HepG2 (cell line): ENCODE data around the gene NKAIN2. TPM values are rescaled to one million over a fixed set of nuclear protein-coding genes. Genes with fewer than 3 reads are reported as not detected.

ENCODE experiments used
- ATAC-seq: fragments of 200-7000 bp; cut with Tn5 transposase; 3 replicates; pipeline ENCODE4 v1.9.1; 2020; ENCODE audit warnings: mild to moderate bottlenecking, moderate library complexity
- BruUV-seq: library from RNA; stranded (reverse); fragments of 400-500 nt; replicated peaks from 2 replicates; lab custom pipeline; 2021; lab: Mats Ljungman, UMichigan
- CTCF ChIA-PET: fragments of 300-600 bp; formaldehyde crosslinking; extraction: SDS; loops from one replicate; lab custom pipeline; 2021; ENCODE audit warnings: low total read pairs, inconsistent platforms, low intra/inter-chr PET ratio; lab: Yijun Ruan, JAX
- POLR2A ChIA-PET: fragments of 350-600 bp; sonication (Branson Sonifier 250); formaldehyde crosslinking; loops from one replicate; lab custom pipeline; 2020; ENCODE audit warnings: antibody characterized with exemption, inconsistent platforms; lab: Yijun Ruan, JAX
- DNase-seq: peaks from one replicate; pipeline ENCODE4 v3.0.0-alpha.2; 2015; ENCODE audit warnings: low spot score
- FAIRE-seq: peaks from 3 replicates; lab custom pipeline; 2011; peaks lifted over from hg19 to GRCh38; lab: Jason Lieb, UNC
- H2AFZ ChIP-seq: one replicate; pipeline ENCODE4 v1.6.1; 2011; ENCODE audit warnings: low read length, inconsistent platforms
- H3K27ac ChIP-seq: fragments of 300-600 bp; 3 replicates; pipeline ENCODE4 v1.8.0; 2011; ENCODE audit warnings: mixed run types, mild to moderate bottlenecking, mixed read lengths, low read length, inconsistent platforms; ENCODE audit not compliant: insufficient read depth; ENCODE audit errors: extremely low read length
- H3K27me3 ChIP-seq, 2 experiments: fragments of 200-600 bp in 1 of 2; 2 replicates in 1 of 2; 3 replicates in 1 of 2; pipeline versions ENCODE4 v1.6.0 to v1.8.0; 2011; ENCODE audit warnings: low read length in 2 of 2, mild to moderate bottlenecking in 2 of 2, moderate library complexity in 2 of 2, inconsistent platforms in 1 of 2; ENCODE audit not compliant: insufficient read depth in 2 of 2, control insufficient read depth in 1 of 2
- H3K36me3 ChIP-seq, 2 experiments: fragments of 200-600 bp in 1 of 2; replicated peaks in 1 of 2; 2 replicates in 1 of 2; 3 replicates in 1 of 2; pipeline versions ENCODE4 v1.5.1 to v1.8.0; 2011; ENCODE audit warnings: low read length in 2 of 2, inconsistent platforms in 1 of 2; ENCODE audit not compliant: insufficient read depth in 2 of 2, control insufficient read depth in 1 of 2
- H3K4me1 ChIP-seq: 2 replicates; pipeline ENCODE4 v1.5.1; 2012; ENCODE audit warnings: low read length, inconsistent platforms; ENCODE audit not compliant: insufficient read depth
- H3K4me2 ChIP-seq: 2 replicates; pipeline ENCODE4 v1.6.0; 2011; ENCODE audit warnings: low read depth, low read length, inconsistent platforms
- H3K4me3 ChIP-seq, 3 experiments: fragments of 200-600 bp in 1 of 3; sonication (generic), shearing (Covaris generic) in 1 of 3; replicated peaks in 1 of 3; 2 replicates each; pipeline ENCODE4 v1.5.1; 2011 to 2016; ENCODE audit warnings: low read length in 3 of 3, inconsistent platforms in 2 of 3, low read depth in 2 of 3, mild to moderate bottlenecking in 2 of 3, control low read depth in 1 of 3, mixed read lengths in 1 of 3; ENCODE audit not compliant: insufficient read depth in 1 of 3
- H3K79me2 ChIP-seq: one replicate; pipeline ENCODE4 v1.6.1; 2011; ENCODE audit warnings: low read length, inconsistent platforms; ENCODE audit not compliant: insufficient read depth
- H3K9ac ChIP-seq: 2 replicates; pipeline ENCODE4 v1.6.0; 2011; ENCODE audit warnings: mild to moderate bottlenecking, low read depth, low read length, inconsistent platforms; ENCODE audit not compliant: insufficient read depth
- H3K9me3 ChIP-seq: 2 replicates; pipeline ENCODE4 v1.5.1; 2012; ENCODE audit warnings: mild to moderate bottlenecking, low read length
- H4K20me1 ChIP-seq: 2 replicates; pipeline ENCODE4 v1.6.0; 2011; ENCODE audit warnings: inconsistent platforms, mild to moderate bottlenecking, low read length, moderate library complexity; ENCODE audit not compliant: insufficient read depth
- CC2D1A ChIP-seq: sonication (generic); formaldehyde crosslinking; IDR thresholded peaks from 2 replicates; pipeline ENCODE4 v1.8.1; 2023; ENCODE audit warnings: mild to moderate bottlenecking, missing genetic modification reagents
- KLF6 ChIP-seq: IDR thresholded peaks from 2 replicates; pipeline ENCODE4 v1.8.0; 2016; ENCODE audit warnings: missing biosample characterization, missing genetic modification reagents
- MXD4 ChIP-seq: IDR thresholded peaks from 2 replicates; pipeline ENCODE4 v1.6.1; 2016; ENCODE audit warnings: mild to moderate bottlenecking, missing biosample characterization, missing genetic modification reagents
- NCOA2 ChIP-seq: sonication (generic); formaldehyde crosslinking; IDR thresholded peaks from 2 replicates; pipeline ENCODE4 v1.8.0; 2022; ENCODE audit warnings: inconsistent platforms
- NFE2L1 ChIP-seq: sonication (generic); formaldehyde crosslinking; IDR thresholded peaks from 2 replicates; pipeline ENCODE4 v1.4.0; 2020; ENCODE audit warnings: missing genetic modification reagents, mild to moderate bottlenecking, borderline replicate concordance
- REXO4 ChIP-seq: sonication (generic); formaldehyde crosslinking; IDR thresholded peaks from 2 replicates; pipeline ENCODE4 v1.8.0; 2022; ENCODE audit warnings: missing genetic modification reagents, mild to moderate bottlenecking, borderline replicate concordance
- SMAD9 ChIP-seq: sonication (generic); formaldehyde crosslinking; IDR thresholded peaks from 2 replicates; pipeline ENCODE4 v1.5.1; 2020; ENCODE audit warnings: mild to moderate bottlenecking, missing genetic modification reagents
- SP140L ChIP-seq: sonication (generic); formaldehyde crosslinking; IDR thresholded peaks from 2 replicates; pipeline ENCODE4 v1.4.0; 2020; ENCODE audit warnings: missing genetic modification reagents, borderline replicate concordance
- ZNF607 ChIP-seq: sonication (generic); formaldehyde crosslinking; IDR thresholded peaks from 2 replicates; pipeline ENCODE4 v1.5.1; 2020; ENCODE audit warnings: missing genetic modification reagents, mild to moderate bottlenecking, borderline replicate concordance
- WGBS: methylation state at CpG from one replicate; pipeline ENCODE4 v1.1.6; 2017; ENCODE audit warnings: low lambda C conversion rate; 5-methylcytosine and 5-hydroxymethylcytosine counted together
- in situ Hi-C: cut with HindIII; loops from 2 replicates; pipeline ENCODE4 v1.10.0; 2017; ENCODE audit warnings: low pct_unique_long_range_greater_than_20kb; ENCODE audit not compliant: extremely low pct_ligation_motif_present
- intact Hi-C: fragments of 100-400 bp; cut with micrococcal nuclease; formaldehyde crosslinking; loops from one replicate; pipeline ENCODE4 v1.10.0; 2022; ENCODE audit not compliant: unreplicated experiment
- polyA plus RNA-seq, 8 experiments: library from polyadenylated mRNA; depleted of rRNA in 3 of 8; stranded (reverse) in 7 of 8; unstranded in 1 of 8; fragments of >200 nt; fragmentation: Illumina TruSeq in 4 of 8; extraction: Trizol in 4 of 8; gene quantifications; 2 replicates each; pipeline versions ENCODE4 v1.2.1 to v1.2.3, GENCODE V29; 2011 to 2016; ENCODE audit warnings: low read depth in 4 of 8, missing spikeins in 1 of 8, mixed read lengths in 1 of 8; ENCODE audit not compliant: insufficient read depth in 1 of 8
- total RNA-seq, 5 experiments: library from RNA; depleted of rRNA; stranded (reverse); fragments of >200 nt; fragmentation: Illumina TruSeq; extraction: Trizol; gene quantifications; 2 replicates each; pipeline ENCODE4 v1.2.3, GENCODE V29; 2016; ENCODE audit warnings: low read depth in 1 of 5
- TF ChIP-seq, protein P1 (sequence below): sonication (generic); formaldehyde crosslinking; IDR thresholded peaks from 2 replicates; pipeline ENCODE4 v1.4.0; 2020; ENCODE audit warnings: missing genetic modification reagents

NKAIN2 gene
- total and polyA plus RNA-seq, 2 of the 13 experiments (the other 11 are each of a cell fraction or from before 2014, with no cell fraction given) = not detected

DNA sequence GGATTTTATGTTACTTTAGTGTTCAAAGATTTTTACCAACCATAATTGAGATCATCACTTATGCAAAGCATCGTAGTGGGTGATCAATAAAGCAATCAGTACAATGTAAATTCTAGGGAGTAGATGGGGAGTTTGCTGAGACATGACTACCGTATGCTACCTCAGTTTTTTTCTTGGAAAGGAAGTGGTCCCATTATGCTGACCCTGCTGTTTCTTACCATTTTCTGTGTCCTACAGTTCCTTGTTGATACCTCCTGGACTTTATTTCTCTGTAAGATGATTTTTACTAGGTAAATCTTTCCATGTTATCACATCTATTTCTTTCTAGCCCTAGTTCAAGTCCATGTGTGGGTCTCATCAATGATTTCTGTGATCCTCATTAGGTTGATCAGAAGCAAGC is 19.3 kb upstream of the NKAIN2 start (continued):
- TF ChIP-seq, protein P1, sequence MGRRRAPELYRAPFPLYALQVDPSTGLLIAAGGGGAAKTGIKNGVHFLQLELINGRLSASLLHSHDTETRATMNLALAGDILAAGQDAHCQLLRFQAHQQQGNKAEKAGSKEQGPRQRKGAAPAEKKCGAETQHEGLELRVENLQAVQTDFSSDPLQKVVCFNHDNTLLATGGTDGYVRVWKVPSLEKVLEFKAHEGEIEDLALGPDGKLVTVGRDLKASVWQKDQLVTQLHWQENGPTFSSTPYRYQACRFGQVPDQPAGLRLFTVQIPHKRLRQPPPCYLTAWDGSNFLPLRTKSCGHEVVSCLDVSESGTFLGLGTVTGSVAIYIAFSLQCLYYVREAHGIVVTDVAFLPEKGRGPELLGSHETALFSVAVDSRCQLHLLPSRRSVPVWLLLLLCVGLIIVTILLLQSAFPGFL (CRISPR knock-in tag) = no peak
- no peak for TF ChIP-seq MXD4 (CRISPR knock-in tag)
- TF ChIP-seq, all 625 proteins: peak for 2

GRCh38 chr6:123785039-123785438 is 18.6 kb upstream of the NKAIN2 start:
- ATAC-seq = no peak
- H3K4me1 ChIP-seq = no peaks in the 10 kb centered on the region
- no peak for FAIRE-seq
- intact Hi-C loops = no loop called here
- H3K9ac ChIP-seq = no peak overlapping the region
- no peaks in the 10 kb centered on the region; a peak in 1 of 5 replicates for H3K27me3 ChIP-seq
- no peaks in the 10 kb centered on the region for H3K79me2 ChIP-seq
- CTCF ChIA-PET = no interaction called here
- POLR2A ChIA-PET = no interaction called here
- no peaks in the 10 kb centered on the region for H4K20me1 ChIP-seq
- DNase-seq = no peak
- no peak for TF ChIP-seq NFE2L1 (CRISPR knock-in tag)
- TF ChIP-seq REXO4 (CRISPR knock-in tag) = no peak
- TF ChIP-seq SP140L (CRISPR knock-in tag) = no peak
- TF ChIP-seq NCOA2 = no peak
- no peak for TF ChIP-seq CC2D1A (CRISPR knock-in tag)
- no peak for TF ChIP-seq SMAD9 (CRISPR knock-in tag)
- TF ChIP-seq KLF6 (CRISPR knock-in tag) = no peak
- TF ChIP-seq ZNF607 = no peak
- H3K27ac ChIP-seq = no peak overlapping the region
- H3K36me3 ChIP-seq = no peaks in the 10 kb centered on the region
- H3K4me2 ChIP-seq = no peak overlapping the region
- 0% methylated on average over 3 of the region's 3 CpGs for WGBS
- in situ Hi-C loops = no loop called here
- no TSS peak for BruUV-seq
- no peaks in the 10 kb centered on the region for H3K9me3 ChIP-seq
- no peak overlapping the region for H3K4me3 ChIP-seq
- H2AFZ ChIP-seq = no peak overlapping the region
